Neural progenitor cell (in vitro differentiated cells): ENCODE data around the gene SEMA3G. TPM values are rescaled to one million over a fixed set of nuclear protein-coding genes. Genes with fewer than 3 reads are reported as not detected.
A peak's percentile ranks its signal among the peaks of the same experiment; 100 is the strongest.

Experiments
- DNase-seq: peaks from one replicate; pipeline ENCODE4 v3.0.0-alpha.2; 2016; ENCODE audit warnings: low spot score
- H2AFZ ChIP-seq: fragments of 200-600 bp; sonication (generic); replicated peaks from 2 replicates; pipeline ENCODE4 v1.6.1; 2016; ENCODE audit warnings: antibody characterized with exemption
- H3F3A ChIP-seq: fragments of 200-600 bp; sonication (generic); 2 replicates; pipeline ENCODE4 v1.6.1; 2016; ENCODE audit warnings: antibody characterized with exemption, low read depth
- H3K27ac ChIP-seq: fragments of 200-600 bp; sonication (generic); 2 replicates; pipeline ENCODE4 v1.5.1; 2016; ENCODE audit warnings: mild to moderate bottlenecking
- H3K27me3 ChIP-seq: fragments of 200-600 bp; sonication (generic); 2 replicates; pipeline ENCODE4 v1.6.1; 2016; ENCODE audit warnings: mild to moderate bottlenecking, moderate library complexity
- H3K36me3 ChIP-seq: fragments of 200-600 bp; sonication (generic); 2 replicates; pipeline ENCODE4 v1.5.1; 2016
- H3K4me1 ChIP-seq: fragments of 200-600 bp; sonication (generic); 2 replicates; pipeline ENCODE4 v1.6.1; 2016; ENCODE audit warnings: mixed run types
- H3K4me2 ChIP-seq: fragments of 200-600 bp; sonication (generic); 2 replicates; pipeline ENCODE4 v1.6.1; 2016
- H3K4me3 ChIP-seq: fragments of 200-600 bp; sonication (generic); 2 replicates; pipeline ENCODE4 v1.5.1; 2016
- H3K79me2 ChIP-seq: fragments of 200-600 bp; sonication (generic); 2 replicates; pipeline ENCODE4 v1.6.1; 2016; ENCODE audit warnings: low read depth
- H3K9ac ChIP-seq: fragments of 200-600 bp; sonication (generic); 2 replicates; pipeline ENCODE4 v1.6.1; 2016
- H3K9me3 ChIP-seq: fragments of 200-600 bp; sonication (generic); 2 replicates; pipeline ENCODE4 v1.5.1; 2016; ENCODE audit warnings: low read depth
- H4K20me1 ChIP-seq: fragments of 200-600 bp; sonication (generic); 2 replicates; pipeline ENCODE4 v1.6.1; 2016; ENCODE audit warnings: low read depth
- H3K27ac Mint-ChIP-seq: 3 replicates; pipeline ENCODE4 v1.8.0; 2021; ENCODE audit warnings: mixed read lengths
- H3K27me3 Mint-ChIP-seq: 2 replicates; pipeline ENCODE4 v1.8.0; 2022; ENCODE audit warnings: low read depth, mild to moderate bottlenecking, inconsistent platforms, moderate library complexity, mixed read lengths; ENCODE audit not compliant: insufficient read depth
- H3K36me3 Mint-ChIP-seq: 3 replicates; pipeline ENCODE4 v1.8.0; 2021; ENCODE audit warnings: mixed read lengths
- H3K4me1 Mint-ChIP-seq: 3 replicates; pipeline ENCODE4 v1.8.0; 2021; ENCODE audit warnings: mixed read lengths
- H3K4me3 Mint-ChIP-seq: 3 replicates; pipeline ENCODE4 v1.8.0; 2021; ENCODE audit warnings: mild to moderate bottlenecking, moderate library complexity, mixed read lengths
- H3K9me3 Mint-ChIP-seq: 3 replicates; pipeline ENCODE4 v1.8.0; 2020; ENCODE audit warnings: mixed read lengths
- EZH2 ChIP-seq: fragments of 200-600 bp; sonication (generic); IDR thresholded peaks from 2 replicates; pipeline ENCODE4 v1.6.1; 2017; ENCODE audit warnings: antibody characterized with exemption, mild to moderate bottlenecking, moderate library complexity
- EZH2phosphoT487 ChIP-seq: fragments of 200-600 bp; sonication (generic); IDR thresholded peaks from 2 replicates; pipeline ENCODE4 v1.6.1; 2017; ENCODE audit warnings: antibody characterized with exemption
- total RNA-seq: library from RNA; depleted of rRNA; stranded (reverse); fragments of >200 nt; gene quantifications from 2 replicates; pipeline ENCODE4 v1.2.3, GENCODE V29; 2015; ENCODE audit warnings: low replicate concordance
- TF ChIP-seq, protein P1 (sequence below): fragments of 200-600 bp; sonication (generic); IDR thresholded peaks from 2 replicates; pipeline ENCODE4 v1.5.1; 2017; ENCODE audit warnings: antibody characterized with exemption, mild to moderate bottlenecking

Gene SEMA3G
- total RNA-seq, 1 donor from 2014 or later = 0.79 TPM

DNA sequence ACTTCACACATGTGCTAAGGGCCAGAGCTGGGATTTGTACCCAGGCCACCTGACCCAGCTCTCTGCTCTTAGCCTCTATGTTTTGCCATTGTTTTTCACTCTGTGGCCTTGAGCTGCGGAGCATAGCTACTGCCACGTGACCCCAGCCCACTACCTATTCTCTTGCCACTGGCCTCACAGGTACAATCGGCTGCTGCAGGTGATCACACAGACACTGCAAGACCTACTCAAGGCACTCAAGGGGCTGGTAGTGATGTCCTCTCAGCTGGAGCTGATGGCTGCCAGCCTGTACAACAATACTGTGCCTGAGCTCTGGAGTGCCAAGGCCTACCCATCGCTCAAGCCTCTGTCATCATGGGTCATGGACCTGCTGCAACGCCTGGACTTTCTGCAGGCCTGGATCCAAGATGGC lies 46.2 kb downstream of the SEMA3G start:
- Histone ChIP-seq H3K79me2 (no peaks in the 10 kb centered on the region), H3K4me1 (no peaks in the 10 kb centered on the region), H4K20me1 (no peaks in the 10 kb centered on the region), H3K4me3 (no peak overlapping the region), H3K9me3 (no peaks in the 10 kb centered on the region), H2AFZ (no peak overlapping the region), H3K4me2 (no peak overlapping the region), H3K9ac (no peak overlapping the region), H3K36me3 (no peaks in the 10 kb centered on the region), H3K27ac (no peak overlapping the region), H3K27me3 (no peaks in the 10 kb centered on the region), H3F3A (no peaks in the 10 kb centered on the region)
- H3K4me1 Mint-ChIP-seq = no peaks in the 10 kb centered on the region
- peaks cover 12% of the 10 kb centered on the region for H3K27me3 Mint-ChIP-seq
- H3K27ac Mint-ChIP-seq = no peak overlapping the region
- H3K36me3 Mint-ChIP-seq = peaks cover 8% of the 10 kb centered on the region
- H3K4me3 Mint-ChIP-seq = no peak overlapping the region
- no peaks in the 10 kb centered on the region for H3K9me3 Mint-ChIP-seq
- no peak for DNase-seq
- no peak for TF ChIP-seq EZH2
- TF ChIP-seq, protein P1, sequence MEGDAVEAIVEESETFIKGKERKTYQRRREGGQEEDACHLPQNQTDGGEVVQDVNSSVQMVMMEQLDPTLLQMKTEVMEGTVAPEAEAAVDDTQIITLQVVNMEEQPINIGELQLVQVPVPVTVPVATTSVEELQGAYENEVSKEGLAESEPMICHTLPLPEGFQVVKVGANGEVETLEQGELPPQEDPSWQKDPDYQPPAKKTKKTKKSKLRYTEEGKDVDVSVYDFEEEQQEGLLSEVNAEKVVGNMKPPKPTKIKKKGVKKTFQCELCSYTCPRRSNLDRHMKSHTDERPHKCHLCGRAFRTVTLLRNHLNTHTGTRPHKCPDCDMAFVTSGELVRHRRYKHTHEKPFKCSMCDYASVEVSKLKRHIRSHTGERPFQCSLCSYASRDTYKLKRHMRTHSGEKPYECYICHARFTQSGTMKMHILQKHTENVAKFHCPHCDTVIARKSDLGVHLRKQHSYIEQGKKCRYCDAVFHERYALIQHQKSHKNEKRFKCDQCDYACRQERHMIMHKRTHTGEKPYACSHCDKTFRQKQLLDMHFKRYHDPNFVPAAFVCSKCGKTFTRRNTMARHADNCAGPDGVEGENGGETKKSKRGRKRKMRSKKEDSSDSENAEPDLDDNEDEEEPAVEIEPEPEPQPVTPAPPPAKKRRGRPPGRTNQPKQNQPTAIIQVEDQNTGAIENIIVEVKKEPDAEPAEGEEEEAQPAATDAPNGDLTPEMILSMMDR = no peak
- no peak for TF ChIP-seq EZH2phosphoT487

DNA sequence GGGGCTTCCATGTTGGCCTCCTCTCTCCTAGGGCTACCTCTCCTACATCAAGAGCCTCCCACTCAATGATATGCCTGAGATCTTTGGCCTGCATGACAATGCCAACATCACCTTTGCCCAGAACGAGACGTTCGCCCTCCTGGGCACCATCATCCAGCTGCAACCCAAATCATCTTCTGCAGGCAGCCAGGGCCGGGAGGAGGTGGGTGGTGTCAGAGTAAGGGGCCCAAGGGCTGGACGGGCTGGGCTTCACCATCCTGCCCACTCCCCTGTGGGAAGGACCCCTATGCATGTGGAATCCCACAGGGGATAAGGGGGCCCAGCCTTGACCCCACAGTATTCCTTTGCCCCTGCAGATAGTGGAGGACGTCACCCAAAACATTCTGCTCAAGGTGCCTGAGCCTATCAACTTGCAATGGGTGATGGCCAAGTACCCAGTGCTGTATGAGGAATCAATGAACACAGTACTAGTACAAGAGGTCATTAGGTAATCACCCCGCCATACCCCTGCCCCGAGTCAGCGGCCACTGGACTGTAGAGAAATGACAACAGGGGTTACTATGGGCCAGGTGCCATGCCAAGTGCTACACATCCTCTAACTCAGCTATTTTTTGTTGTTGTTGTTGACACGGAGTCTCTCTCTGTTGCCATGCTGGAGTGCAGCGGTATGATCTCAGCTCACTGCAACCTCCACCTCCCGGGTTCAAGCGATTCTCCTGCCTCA lies 47.1 kb downstream of the SEMA3G start:
- Histone ChIP-seq H3K36me3 (no peaks in the 10 kb centered on the region), H2AFZ (no peak overlapping the region), H4K20me1 (no peaks in the 10 kb centered on the region), H3K4me1 (no peaks in the 10 kb centered on the region), H3K9ac (no peak overlapping the region), H3K27me3 (no peaks in the 10 kb centered on the region), H3K27ac (no peak overlapping the region), H3K79me2 (no peaks in the 10 kb centered on the region), H3K4me3 (no peak overlapping the region), H3K4me2 (no peak overlapping the region), H3F3A (no peaks in the 10 kb centered on the region), H3K9me3 (no peaks in the 10 kb centered on the region)
- DNase-seq = no peak
- peak overlapping the region; percentile 33 for H3K4me3 Mint-ChIP-seq
- TF ChIP-seq EZH2phosphoT487 (no peak), EZH2 (no peak)
- TF ChIP-seq, protein P1 = no peak
- H3K27me3 Mint-ChIP-seq = peaks cover 12% of the 10 kb centered on the region
- no peaks in the 10 kb centered on the region for H3K4me1 Mint-ChIP-seq
- peaks cover 4% of the 10 kb centered on the region for H3K36me3 Mint-ChIP-seq
- no peaks in the 10 kb centered on the region for H3K9me3 Mint-ChIP-seq
- peak overlapping the region; percentile 53 for H3K27ac Mint-ChIP-seq

DNA sequence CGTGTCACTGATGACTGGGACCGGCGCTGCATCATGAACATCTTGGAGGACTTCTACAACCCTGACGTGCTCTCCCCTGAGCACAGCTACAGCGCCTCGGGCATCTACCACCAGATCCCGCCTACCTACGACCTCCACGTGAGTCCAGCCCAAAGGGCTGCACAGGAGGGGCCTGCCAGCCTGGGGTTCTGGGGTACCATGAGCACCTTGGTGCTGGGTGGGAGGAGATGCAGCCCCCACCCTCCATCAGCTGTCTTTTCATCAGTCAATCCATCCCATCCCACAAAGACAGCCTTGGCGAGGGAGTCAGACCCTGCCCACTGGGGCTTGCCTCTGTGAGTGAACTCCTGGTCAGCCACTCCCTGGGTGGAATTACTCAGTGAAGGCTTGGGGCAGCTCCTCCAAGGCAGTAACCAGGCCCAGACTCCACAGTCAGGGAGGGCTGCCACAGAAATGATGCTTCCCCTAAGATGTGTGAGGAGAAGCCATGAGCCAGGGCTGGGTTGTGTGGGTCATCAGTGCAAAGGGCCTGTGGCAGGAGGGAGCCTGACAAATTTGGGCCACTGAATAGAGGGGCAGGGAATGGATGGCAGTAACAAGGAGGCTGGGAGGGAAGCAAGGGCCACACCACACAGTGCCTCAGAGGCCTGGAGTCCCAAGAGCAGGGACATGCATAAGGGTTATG lies 47.9 kb downstream of the SEMA3G start:
- H3K4me2 ChIP-seq = no peak overlapping the region
- no peaks in the 10 kb centered on the region for H3K9me3 Mint-ChIP-seq
- H3K36me3 Mint-ChIP-seq = no peaks in the 10 kb centered on the region
- H3K9ac ChIP-seq = no peak overlapping the region
- no peaks in the 10 kb centered on the region for H4K20me1 ChIP-seq
- no peaks in the 10 kb centered on the region for H3K9me3 ChIP-seq
- no peak for TF ChIP-seq EZH2
- TF ChIP-seq, protein P1 = no peak
- no peak for TF ChIP-seq EZH2phosphoT487
- peaks cover 12% of the 10 kb centered on the region for H3K27me3 Mint-ChIP-seq
- H3F3A ChIP-seq = no peaks in the 10 kb centered on the region
- no peaks in the 10 kb centered on the region for H3K79me2 ChIP-seq
- H3K27ac ChIP-seq = no peak overlapping the region
- H3K36me3 ChIP-seq = no peaks in the 10 kb centered on the region
- H3K4me3 Mint-ChIP-seq = no peak overlapping the region
- DNase-seq = no peak
- H3K4me3 ChIP-seq = no peak overlapping the region
- no peak overlapping the region for H2AFZ ChIP-seq
- H3K27me3 ChIP-seq = no peaks in the 10 kb centered on the region
- H3K4me1 Mint-ChIP-seq = no peaks in the 10 kb centered on the region
- no peaks in the 10 kb centered on the region for H3K4me1 ChIP-seq
- H3K27ac Mint-ChIP-seq = peak overlapping the region; percentile 53
